A549 treated with CORT108297 at 1 μM for 4 hours (cell line): Measurements from ENCODE around the gene MEOX1. TPM values are rescaled to one million over a fixed set of nuclear protein-coding genes. Genes with fewer than 3 reads are reported as not detected.

Experiments used
- total RNA-seq: library from RNA; stranded (reverse); fragments of 200-300 nt; extraction: Qiagen RNA extraction; gene quantifications from 5 replicates; pipeline ENCODE4 v1.2.3, GENCODE V29; 2022

MEOX1 gene
- total RNA-seq: not detected in 5 replicates

GRCh38 chr17:43661699-43662412, at the start of gene MEOX1:
Gene MEOX1, minus strand, starts transcription at chr17:43661922. Its CDS starts 388 bp downstream, at chr17:43661534.

Other genes with a start within 250 kb of the MEOX1 start
- gene DHX8, start 177.9 kb downstream of the MEOX1 start, total RNA-seq: 39.7 to 42.9 TPM (median 41.5 TPM) in 5 replicates
- gene ETV4, start 115.6 kb downstream of the MEOX1 start, total RNA-seq: 43.9 to 52.8 TPM (median 51.0 TPM) in 5 replicates
- 0.04 to 0.07 TPM in 2 of 5 replicates, not detected in the others for gene SOST, start 96.9 kb upstream of the MEOX1 start, total RNA-seq
- 59.1 to 64.1 TPM (median 61.0 TPM) in 5 replicates for gene DUSP3, start 117.1 kb upstream of the MEOX1 start, total RNA-seq
- gene CFAP97D1, start 118.5 kb upstream of the MEOX1 start, total RNA-seq: 0.02 TPM in 3 of 5 replicates, not detected in the others
- gene MPP3, start 171.2 kb upstream of the MEOX1 start, total RNA-seq: 14.1 to 21.2 TPM (median 18.7 TPM) in 5 replicates
- not detected in 5 replicates for gene CD300LG, start 185.3 kb upstream of the MEOX1 start, total RNA-seq
- gene MPP2, start 245.6 kb upstream of the MEOX1 start, total RNA-seq: 1.6 to 2.4 TPM (median 1.9 TPM) in 5 replicates